Osteocyte (in vitro differentiated cells): ENCODE measurements around the gene DOK7. TPM values are rescaled to one million over a fixed set of nuclear protein-coding genes. Genes with fewer than 3 reads are reported as not detected.

ENCODE experiments used
- DNase-seq: peaks from one replicate; pipeline ENCODE4 v3.0.0; 2021; ENCODE audit warnings: mixed read lengths; ENCODE audit not compliant: unreplicated experiment; ENCODE audit errors: extremely low spot score
- H3K27ac Mint-ChIP-seq: one replicate; pipeline ENCODE4 v1.8.0; 2021; ENCODE audit warnings: mild to moderate bottlenecking, mixed read lengths; ENCODE audit not compliant: unreplicated experiment
- H3K27me3 Mint-ChIP-seq: one replicate; pipeline ENCODE4 v1.8.0; 2021; ENCODE audit warnings: mixed read lengths; ENCODE audit not compliant: unreplicated experiment
- H3K36me3 Mint-ChIP-seq: one replicate; pipeline ENCODE4 v1.8.0; 2021; ENCODE audit warnings: mixed read lengths; ENCODE audit not compliant: unreplicated experiment
- H3K4me1 Mint-ChIP-seq: one replicate; pipeline ENCODE4 v1.8.0; 2021; ENCODE audit warnings: mixed read lengths; ENCODE audit not compliant: unreplicated experiment
- H3K4me3 Mint-ChIP-seq: one replicate; pipeline ENCODE4 v1.8.0; 2021; ENCODE audit warnings: mild to moderate bottlenecking, moderate library complexity, mixed read lengths; ENCODE audit not compliant: unreplicated experiment
- H3K9me3 Mint-ChIP-seq: one replicate; pipeline ENCODE4 v1.8.0; 2021; ENCODE audit warnings: mixed read lengths; ENCODE audit not compliant: unreplicated experiment
- total RNA-seq: library from RNA; stranded (reverse); gene quantifications from 2 replicates; pipeline ENCODE4 v1.2.1, GENCODE V29; 2021
- TF ChIP-seq, protein P1 (sequence below): fragments of 200-600 bp; sonication (generic); IDR thresholded peaks from 2 replicates; pipeline ENCODE4 v1.5.0; 2021; ENCODE audit warnings: antibody characterized with exemption, mild to moderate bottlenecking, moderate library complexity

DOK7 gene
- total RNA-seq, 1 donor from 2014 or later, result not detected

DNA sequence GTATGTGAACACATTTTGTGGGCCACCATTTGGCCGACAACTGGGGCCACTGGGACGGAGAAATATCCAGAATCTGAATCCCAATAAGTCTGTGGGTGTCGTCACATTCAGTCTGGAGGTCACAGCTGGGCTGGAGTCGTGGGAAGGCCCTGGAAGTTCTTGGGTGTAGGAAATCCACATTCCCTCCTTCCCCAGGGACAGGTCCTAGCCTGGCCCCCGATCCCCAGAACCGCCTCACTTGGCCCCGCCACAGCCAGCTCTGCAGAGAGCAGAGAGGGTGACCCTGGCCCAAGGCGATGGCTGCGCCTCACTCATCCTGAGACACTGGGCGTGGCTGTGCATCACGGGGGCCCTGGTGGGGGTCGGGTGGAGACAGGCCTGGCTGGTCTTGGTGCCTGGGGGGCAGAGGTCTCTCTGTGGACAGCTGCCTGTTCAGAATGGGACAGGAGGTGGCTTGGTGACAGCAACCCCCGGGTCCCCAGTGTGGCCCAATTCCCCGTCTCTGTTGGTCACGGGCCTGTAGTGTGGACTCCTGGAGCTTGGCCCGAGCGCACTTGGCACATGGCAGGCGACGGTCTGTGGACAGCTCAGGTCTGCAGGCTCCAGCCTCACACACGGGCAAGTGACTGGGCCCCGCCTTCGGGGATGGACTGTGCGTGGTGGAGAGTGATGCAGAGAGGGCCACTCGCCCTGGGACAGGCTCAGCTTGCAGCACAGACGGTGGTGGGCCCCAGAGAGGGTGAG lies 16.4 kb downstream of the DOK7 start:
- Mint-ChIP-seq H3K27me3 (peaks cover 2% of the 10 kb centered on the region), H3K27ac (no peak overlapping the region), H3K4me1 (peaks cover 2% of the 10 kb centered on the region), H3K36me3 (no peaks in the 10 kb centered on the region), H3K9me3 (no peaks in the 10 kb centered on the region), H3K4me3 (no peak overlapping the region)
- TF ChIP-seq, protein P1, sequence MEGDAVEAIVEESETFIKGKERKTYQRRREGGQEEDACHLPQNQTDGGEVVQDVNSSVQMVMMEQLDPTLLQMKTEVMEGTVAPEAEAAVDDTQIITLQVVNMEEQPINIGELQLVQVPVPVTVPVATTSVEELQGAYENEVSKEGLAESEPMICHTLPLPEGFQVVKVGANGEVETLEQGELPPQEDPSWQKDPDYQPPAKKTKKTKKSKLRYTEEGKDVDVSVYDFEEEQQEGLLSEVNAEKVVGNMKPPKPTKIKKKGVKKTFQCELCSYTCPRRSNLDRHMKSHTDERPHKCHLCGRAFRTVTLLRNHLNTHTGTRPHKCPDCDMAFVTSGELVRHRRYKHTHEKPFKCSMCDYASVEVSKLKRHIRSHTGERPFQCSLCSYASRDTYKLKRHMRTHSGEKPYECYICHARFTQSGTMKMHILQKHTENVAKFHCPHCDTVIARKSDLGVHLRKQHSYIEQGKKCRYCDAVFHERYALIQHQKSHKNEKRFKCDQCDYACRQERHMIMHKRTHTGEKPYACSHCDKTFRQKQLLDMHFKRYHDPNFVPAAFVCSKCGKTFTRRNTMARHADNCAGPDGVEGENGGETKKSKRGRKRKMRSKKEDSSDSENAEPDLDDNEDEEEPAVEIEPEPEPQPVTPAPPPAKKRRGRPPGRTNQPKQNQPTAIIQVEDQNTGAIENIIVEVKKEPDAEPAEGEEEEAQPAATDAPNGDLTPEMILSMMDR, result no peak
- no peak for DNase-seq

DNA sequence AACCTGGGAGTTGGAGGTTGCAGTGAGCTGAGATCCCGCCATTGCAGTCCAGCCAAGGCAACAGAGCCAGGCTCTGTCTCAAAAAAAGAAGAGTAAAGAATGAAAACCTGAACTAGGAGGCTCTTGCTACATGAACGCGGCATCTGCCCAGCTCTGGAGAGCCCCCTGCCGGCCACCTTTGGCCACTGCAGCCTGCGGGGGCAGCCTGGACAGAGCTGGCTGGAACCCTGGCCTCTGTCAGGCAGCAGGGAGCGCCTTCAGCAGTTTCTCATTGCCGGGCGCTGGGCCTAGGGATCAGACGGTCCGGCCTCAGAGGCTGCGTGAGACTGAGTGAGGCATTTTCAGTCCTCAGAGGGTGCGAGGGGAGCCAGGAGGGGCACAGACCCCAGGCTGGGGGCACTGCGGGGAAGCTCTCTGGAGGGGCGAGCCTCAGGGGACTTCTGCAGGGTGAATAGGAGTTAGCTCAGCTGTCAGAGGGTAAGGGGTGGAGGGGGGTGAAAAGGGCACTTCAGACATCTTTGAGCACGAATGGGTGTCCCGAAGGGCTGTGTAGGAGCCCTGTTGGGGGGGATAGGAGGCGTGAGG lies 17.5 kb downstream of the DOK7 start:
- peak; percentile 96 for DNase-seq
- H3K36me3 Mint-ChIP-seq, result no peaks in the 10 kb centered on the region
- TF ChIP-seq, protein P1, result peak; percentile 99
- peaks cover 2% of the 10 kb centered on the region for H3K4me1 Mint-ChIP-seq
- peaks cover 4% of the 10 kb centered on the region for H3K27me3 Mint-ChIP-seq
- no peak overlapping the region for H3K4me3 Mint-ChIP-seq
- H3K9me3 Mint-ChIP-seq, result no peaks in the 10 kb centered on the region
- H3K27ac Mint-ChIP-seq, result no peak overlapping the region

DNA sequence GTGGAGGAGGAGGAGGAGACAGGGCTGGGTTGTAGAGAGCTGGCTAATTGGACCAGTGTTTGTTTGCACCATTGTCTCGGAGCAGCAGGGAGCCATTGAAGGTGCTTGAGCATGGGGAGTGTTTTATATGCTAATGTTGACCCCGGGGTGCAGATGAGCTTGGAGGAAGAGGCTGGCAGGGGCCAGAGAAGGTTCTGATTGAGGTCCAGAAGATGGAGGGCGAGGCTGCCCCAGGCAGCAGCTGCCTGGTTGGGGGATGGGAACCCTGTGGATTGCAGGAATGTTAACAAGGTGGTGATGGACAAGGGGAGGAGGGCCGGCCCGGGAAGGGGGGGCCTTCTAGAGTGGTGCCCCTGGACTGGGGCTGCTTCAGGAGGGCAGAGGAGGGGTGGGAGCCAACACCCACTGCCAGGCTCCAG lies 18.0 kb downstream of the DOK7 start:
- Mint-ChIP-seq H3K36me3 (no peaks in the 10 kb centered on the region), H3K27ac (no peak overlapping the region), H3K4me1 (peaks cover 2% of the 10 kb centered on the region), H3K4me3 (no peak overlapping the region), H3K9me3 (no peaks in the 10 kb centered on the region), H3K27me3 (peaks cover 4% of the 10 kb centered on the region)
- TF ChIP-seq, protein P1, result no peak
- DNase-seq, result no peak

DNA sequence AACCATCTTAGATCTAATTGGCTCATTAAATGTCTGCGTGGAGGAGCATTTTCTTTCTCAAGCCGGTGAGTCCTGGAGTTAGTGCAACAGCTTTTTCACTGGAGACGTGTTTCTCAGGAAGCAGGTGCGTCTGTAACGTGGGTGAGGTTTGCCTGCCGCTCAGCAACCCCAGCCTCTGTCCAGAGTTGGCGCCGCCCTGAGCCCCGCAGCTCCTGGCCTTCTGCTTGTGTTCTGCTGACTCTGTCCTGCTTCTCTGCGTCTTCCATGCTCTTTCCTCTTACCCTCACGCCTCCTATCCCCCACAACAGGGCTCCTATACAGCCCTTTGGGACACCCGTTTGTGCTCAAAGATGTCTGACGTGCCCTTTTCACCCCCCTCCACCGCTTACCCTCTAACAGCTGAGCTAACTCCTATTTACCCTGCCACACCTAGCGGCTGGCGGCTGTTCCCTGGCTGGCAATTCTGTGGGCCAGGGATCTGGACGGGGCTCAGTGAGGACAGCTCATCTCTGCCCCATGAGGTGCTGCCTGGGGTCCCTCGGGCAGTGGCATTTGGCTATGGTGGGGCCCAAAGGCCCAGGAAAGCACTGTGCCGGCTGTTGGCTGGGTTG lies 18.8 kb downstream of the DOK7 start:
- TF ChIP-seq, protein P1, result no peak
- no peak for DNase-seq
- no peak overlapping the region for H3K27ac Mint-ChIP-seq
- H3K4me1 Mint-ChIP-seq, result peaks cover 5% of the 10 kb centered on the region
- peaks cover 4% of the 10 kb centered on the region for H3K27me3 Mint-ChIP-seq
- H3K9me3 Mint-ChIP-seq, result no peaks in the 10 kb centered on the region
- no peak overlapping the region for H3K4me3 Mint-ChIP-seq
- H3K36me3 Mint-ChIP-seq, result no peaks in the 10 kb centered on the region

DNA sequence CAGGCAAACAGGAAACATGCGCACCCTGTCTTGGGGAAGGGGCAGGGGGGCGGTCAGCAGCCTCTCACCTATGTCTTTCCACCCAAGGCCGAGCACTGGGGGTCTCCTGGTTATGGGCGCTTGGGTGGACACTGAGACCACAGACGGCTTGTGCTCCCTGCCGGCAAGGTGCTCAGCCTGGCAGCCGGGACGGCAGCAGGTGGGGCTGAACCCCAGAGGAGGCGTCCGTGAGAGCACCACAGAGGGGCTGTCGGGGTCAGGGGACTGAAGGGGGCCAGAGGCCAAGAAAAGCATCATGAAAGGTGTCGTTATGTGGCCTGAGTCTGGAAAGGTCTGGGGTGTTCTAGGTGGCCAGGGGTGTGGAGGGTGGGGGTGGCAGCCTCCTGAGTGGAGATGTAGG lies 19.6 kb downstream of the DOK7 start:
- no peaks in the 10 kb centered on the region for H3K36me3 Mint-ChIP-seq
- TF ChIP-seq, protein P1, result no peak
- no peak overlapping the region for H3K4me3 Mint-ChIP-seq
- no peaks in the 10 kb centered on the region for H3K9me3 Mint-ChIP-seq
- no peak overlapping the region for H3K27ac Mint-ChIP-seq
- no peak for DNase-seq
- peaks cover 5% of the 10 kb centered on the region for H3K4me1 Mint-ChIP-seq
- H3K27me3 Mint-ChIP-seq, result peaks cover 7% of the 10 kb centered on the region
